ENCODE data around the gene S100A9. TPM values are rescaled to one million over a fixed set of nuclear protein-coding genes. Genes with fewer than 3 reads are reported as not detected.

Gene S100A9
- total RNA-seq, 2 donors from 2014 or later: not detected

GRCh38 chr1:153387785-153388184, 30.1 kb downstream of the S100A9 start:
- no peak overlapping the region for H3K9ac ChIP-seq (ENCODE audit: extremely low read depth, low read length, poor library complexity, severe bottlenecking)
- H3K36me3 Mint-ChIP-seq (ENCODE audit: low read depth): no peaks in the 10 kb centered on the region
- peaks cover 4% of the 10 kb centered on the region for H3K27me3 ChIP-seq (ENCODE audit: control insufficient read depth, insufficient read depth, low read length, poor library complexity, severe bottlenecking)
- H3K27ac ChIP-seq (ENCODE audit: low read depth, low read length): no peak overlapping the region
- no peaks in the 10 kb centered on the region for H3K9me3 ChIP-seq (ENCODE audit: control insufficient read depth, low read length)
- no peaks in the 10 kb centered on the region for H3K4me1 ChIP-seq (ENCODE audit: control insufficient read depth, insufficient read depth, low read length)
- TF ChIP-seq CTCF (conservative IDR thresholded peaks at IDR 0.05): no peak
- no peaks in the 10 kb centered on the region for H3K36me3 ChIP-seq (ENCODE audit: control insufficient read depth, insufficient read depth, low read length)
- 83 to 85% methylated on average over 2 to 4 of the region's 4 CpGs for WGBS, 2 experiments (ENCODE audit: insufficient coverage in 1 of 2, insufficient read length in 1 of 2)
- H3K9me3 Mint-ChIP-seq: no peaks in the 10 kb centered on the region
- no peaks in the 10 kb centered on the region for H3K4me1 Mint-ChIP-seq
- no peak overlapping the region for H3K4me3 ChIP-seq (ENCODE audit: low read length)
- H3K4me3 Mint-ChIP-seq: no peak overlapping the region
- peak; percentile 7 for DNase-seq
- peaks cover 11% of the 10 kb centered on the region for H3K27me3 Mint-ChIP-seq (ENCODE audit: insufficient read depth)
- no peak overlapping the region for H3K27ac Mint-ChIP-seq

- no peak overlapping the region for H3K4me3 ChIP-seq (ENCODE audit: low read length)
- H3K27me3 ChIP-seq (ENCODE audit: control insufficient read depth, insufficient read depth, low read length, poor library complexity, severe bottlenecking): no peaks in the 10 kb centered on the region
- H3K9me3 ChIP-seq (ENCODE audit: control insufficient read depth, low read length): no peaks in the 10 kb centered on the region
- no peaks in the 10 kb centered on the region for H3K4me1 Mint-ChIP-seq
- H3K36me3 Mint-ChIP-seq (ENCODE audit: low read depth): no peaks in the 10 kb centered on the region
- WGBS, 2 experiments (ENCODE audit: insufficient coverage in 1 of 2, insufficient read length in 1 of 2): 92% methylated on average over 1 of the region's 1 CpG; no CpG with 5 or more reads in 1 of the 2 experiments
- no peak overlapping the region for H3K27ac Mint-ChIP-seq
- no peak overlapping the region for H3K27ac ChIP-seq (ENCODE audit: low read depth, low read length)
- TF ChIP-seq CTCF (conservative IDR thresholded peaks at IDR 0.05): no peak
- H3K27me3 Mint-ChIP-seq (ENCODE audit: insufficient read depth): peaks cover 11% of the 10 kb centered on the region
- H3K9ac ChIP-seq (ENCODE audit: extremely low read depth, low read length, poor library complexity, severe bottlenecking): no peak overlapping the region
- H3K4me1 ChIP-seq (ENCODE audit: control insufficient read depth, insufficient read depth, low read length): no peaks in the 10 kb centered on the region
- no peaks in the 10 kb centered on the region for H3K9me3 Mint-ChIP-seq
- no peaks in the 10 kb centered on the region for H3K36me3 ChIP-seq (ENCODE audit: control insufficient read depth, insufficient read depth, low read length)
- no peak overlapping the region for H3K4me3 Mint-ChIP-seq
- no peak for DNase-seq
Observed at GRCh38 chr1:153389401-153389800, 31.7 kb downstream of the S100A9 start.

GRCh38 chr1:153389973-153390879, 32.6 kb downstream of the S100A9 start:
- H3K27ac Mint-ChIP-seq: no peak overlapping the region
- Histone ChIP-seq H3K9ac (ENCODE audit: extremely low read depth, low read length, poor library complexity, severe bottlenecking) (no peak overlapping the region), H3K27ac (ENCODE audit: low read depth, low read length) (no peak overlapping the region), H3K9me3 (ENCODE audit: control insufficient read depth, low read length) (no peaks in the 10 kb centered on the region), H3K4me1 (ENCODE audit: control insufficient read depth, insufficient read depth, low read length) (no peaks in the 10 kb centered on the region), H3K27me3 (ENCODE audit: control insufficient read depth, insufficient read depth, low read length, poor library complexity, severe bottlenecking) (no peaks in the 10 kb centered on the region), H3K4me3 (ENCODE audit: low read length) (no peak overlapping the region), H3K36me3 (ENCODE audit: control insufficient read depth, insufficient read depth, low read length) (no peaks in the 10 kb centered on the region)
- no peak for TF ChIP-seq CTCF (conservative IDR thresholded peaks at IDR 0.05)
- 86 to 87% methylated on average over 9 to 17 of the region's 17 CpGs for WGBS, 2 experiments (ENCODE audit: insufficient coverage in 1 of 2, insufficient read length in 1 of 2)
- H3K4me1 Mint-ChIP-seq: no peaks in the 10 kb centered on the region
- H3K9me3 Mint-ChIP-seq: no peaks in the 10 kb centered on the region
- H3K27me3 Mint-ChIP-seq (ENCODE audit: insufficient read depth): peaks cover 10% of the 10 kb centered on the region
- no peak overlapping the region for H3K4me3 Mint-ChIP-seq
- DNase-seq: no peak
- no peaks in the 10 kb centered on the region for H3K36me3 Mint-ChIP-seq (ENCODE audit: low read depth)

Data from endodermal cell (in vitro differentiated cells).